GM21526 (cell line): ENCODE measurements around the gene NDRG3.

Experiments
- ATAC-seq: cut with Tn5 transposase; IDR thresholded peaks from one replicate; pipeline ENCODE4 v1.9.1; 2021; ENCODE audit warnings: moderate library complexity; ENCODE audit not compliant: unreplicated experiment, low FRiP score

NDRG3 gene

DNA sequence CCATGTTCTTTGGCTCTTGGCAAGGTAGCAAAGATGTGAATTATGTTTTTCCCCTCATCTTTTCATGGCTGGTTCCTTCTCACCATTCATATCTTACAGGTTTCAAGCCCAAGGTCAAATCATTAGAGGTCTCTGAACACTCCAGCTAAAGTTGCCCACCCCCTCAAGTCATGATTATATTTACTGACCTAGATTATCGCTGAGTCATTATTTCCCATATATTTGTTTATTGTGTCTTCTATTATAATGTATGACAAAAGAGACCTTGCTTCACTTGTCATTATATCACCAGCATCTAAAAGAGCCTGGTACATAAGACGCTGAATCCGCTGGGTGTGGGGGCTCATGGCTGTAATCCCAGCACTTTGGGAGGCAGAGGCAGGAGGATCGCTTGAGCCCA, 15.2 kb upstream of the NDRG3 start:
- ATAC-seq, result no peak

GRCh38 chr20:36760647-36761046, 14.8 kb upstream of the NDRG3 start:
- no peak for ATAC-seq

- ATAC-seq, result no peak
These were observed 12.4 kb upstream of the NDRG3 start for GRCh38 chr20:36758276-36758675.

GRCh38 chr20:36756496-36756895, 10.6 kb upstream of the NDRG3 start:
- no peak for ATAC-seq

- no peak for ATAC-seq
These were observed 8.8 kb upstream of the NDRG3 start for GRCh38 chr20:36754656-36755222.

DNA sequence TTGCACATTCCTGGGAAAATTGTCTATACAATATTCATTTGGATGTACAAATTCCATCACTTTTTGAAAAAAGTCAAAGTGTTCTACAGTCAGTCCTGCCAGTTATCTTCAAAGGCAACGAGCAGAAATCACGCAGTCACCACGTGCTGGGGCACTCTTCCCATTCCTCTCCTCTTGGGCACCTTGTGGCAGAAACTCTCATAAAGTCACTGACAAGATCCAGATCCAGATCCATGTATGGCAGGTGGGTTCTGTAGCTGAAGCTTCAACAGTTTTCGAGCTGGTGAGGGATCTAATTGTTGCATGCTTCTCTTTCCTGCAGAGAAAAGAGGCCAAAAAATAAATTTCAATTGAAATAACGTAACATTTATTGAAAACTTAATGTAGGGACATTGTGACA, 6.7 kb upstream of the NDRG3 start:
- no peak for ATAC-seq

- peak; percentile 36 for ATAC-seq
These were observed 510 bp downstream of the NDRG3 start for GRCh38 chr20:36745234-36745926.

GRCh38 chr20:36744764-36745191, 1.1 kb downstream of the NDRG3 start:
- ATAC-seq, result no peak

DNA sequence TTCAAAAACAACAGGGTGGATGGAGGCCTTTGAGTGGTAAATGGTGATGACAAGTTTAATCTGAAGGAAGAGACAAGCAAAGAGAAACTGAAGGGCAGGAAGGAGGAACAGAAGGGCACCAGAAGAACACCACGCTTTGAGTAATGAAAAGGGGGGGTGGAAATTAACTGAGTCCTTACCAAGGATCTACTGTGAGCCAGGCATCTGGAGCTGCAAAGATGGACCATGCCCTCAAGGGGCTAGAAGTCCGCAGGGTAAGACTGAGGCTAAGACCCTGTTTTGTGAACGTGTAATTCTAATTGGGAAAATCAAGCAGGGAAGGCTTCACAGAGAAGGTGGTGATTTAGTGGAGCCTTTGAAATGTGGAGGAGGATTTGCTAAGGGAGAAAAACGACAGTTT, 1.6 kb downstream of the NDRG3 start:
- ATAC-seq, result no peak

DNA sequence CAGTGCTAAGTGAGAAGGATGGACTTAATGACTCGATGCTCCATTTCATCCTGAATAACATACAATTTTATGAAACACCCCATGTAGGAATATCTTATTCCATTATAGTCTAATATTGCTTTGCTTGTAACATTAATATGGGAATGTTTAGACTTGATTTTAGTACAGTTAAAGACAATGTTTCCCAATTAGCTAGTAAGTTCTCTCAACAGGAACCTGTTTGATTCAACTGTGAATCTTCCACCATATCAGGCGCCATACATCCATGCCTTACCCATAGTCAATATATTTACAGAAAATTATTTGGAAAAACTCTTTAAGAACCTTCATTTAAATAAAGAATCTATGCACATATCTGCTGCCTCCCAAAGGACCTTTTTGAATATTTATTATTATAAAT, 3.3 kb downstream of the NDRG3 start:
- ATAC-seq, result no peak

DNA sequence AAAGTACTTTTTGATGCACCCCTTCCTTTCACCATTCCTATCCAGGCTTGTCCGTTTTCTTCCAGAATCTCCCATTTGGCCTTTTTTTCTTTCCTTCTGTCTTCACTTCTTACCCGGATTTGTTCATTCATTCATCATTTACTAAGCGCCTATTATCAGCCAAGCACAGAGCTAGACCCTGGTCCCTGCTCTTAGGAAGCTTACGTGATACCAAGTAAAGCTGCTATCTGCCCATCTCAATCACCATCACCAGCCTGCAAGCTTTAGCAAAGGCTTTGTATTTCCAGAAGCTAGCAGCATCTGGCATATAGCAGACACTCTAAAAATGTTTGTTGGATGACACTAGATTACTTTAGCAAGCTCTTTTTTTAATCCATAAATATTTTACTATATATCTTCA, 4.8 kb downstream of the NDRG3 start:
- ATAC-seq, result no peak

DNA sequence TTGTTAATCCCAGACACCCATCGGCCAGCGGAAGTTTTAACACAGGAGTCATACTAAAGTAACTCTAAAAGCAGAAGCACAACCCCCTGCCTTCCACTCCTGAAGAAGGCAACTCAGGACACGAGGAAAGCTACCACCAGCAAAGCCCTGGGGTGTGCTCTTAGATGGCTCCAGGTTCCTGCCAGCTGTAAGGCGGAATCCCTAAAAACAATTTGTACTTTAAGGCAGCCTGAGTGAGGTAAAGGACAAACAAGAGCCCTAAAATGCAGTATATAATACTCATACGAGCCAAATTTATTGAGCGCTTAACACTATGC, 8.7 kb downstream of the NDRG3 start:
- ATAC-seq, result no peak

DNA sequence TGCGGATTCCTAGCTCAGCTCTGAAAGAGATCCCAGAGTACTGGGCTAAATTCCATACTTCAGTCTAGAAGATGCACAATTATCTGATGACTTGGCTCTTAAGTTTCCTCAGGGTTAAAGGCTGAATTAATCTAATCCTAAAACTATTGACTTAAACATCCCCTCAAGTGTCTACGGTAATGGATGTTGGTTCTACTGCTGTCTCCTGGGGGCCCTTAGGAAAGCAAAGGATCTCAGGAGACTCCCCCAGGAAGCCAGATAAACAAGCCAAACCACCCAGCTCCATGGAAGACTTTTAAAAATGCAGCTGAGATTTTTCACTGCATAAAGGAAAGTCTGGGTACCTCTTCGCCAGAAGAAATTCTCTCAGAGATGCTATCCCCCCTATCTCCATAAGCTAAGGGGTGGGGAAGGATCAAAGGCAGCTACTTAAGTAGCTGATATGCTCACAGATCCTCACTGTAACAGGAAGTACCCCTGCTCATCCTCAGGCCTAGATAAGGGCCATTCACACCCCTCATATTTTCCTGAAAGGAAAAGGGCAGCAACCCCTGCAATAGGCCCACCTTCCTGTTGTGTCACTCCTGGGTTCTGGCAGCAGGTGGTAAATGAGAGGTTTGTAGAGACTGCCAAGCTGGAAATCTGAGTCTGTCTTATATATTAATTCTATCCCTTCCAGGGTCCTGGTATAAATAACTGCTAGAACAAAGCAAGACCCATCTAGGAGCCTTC, 9.3 kb downstream of the NDRG3 start:
- ATAC-seq, result no peak

DNA sequence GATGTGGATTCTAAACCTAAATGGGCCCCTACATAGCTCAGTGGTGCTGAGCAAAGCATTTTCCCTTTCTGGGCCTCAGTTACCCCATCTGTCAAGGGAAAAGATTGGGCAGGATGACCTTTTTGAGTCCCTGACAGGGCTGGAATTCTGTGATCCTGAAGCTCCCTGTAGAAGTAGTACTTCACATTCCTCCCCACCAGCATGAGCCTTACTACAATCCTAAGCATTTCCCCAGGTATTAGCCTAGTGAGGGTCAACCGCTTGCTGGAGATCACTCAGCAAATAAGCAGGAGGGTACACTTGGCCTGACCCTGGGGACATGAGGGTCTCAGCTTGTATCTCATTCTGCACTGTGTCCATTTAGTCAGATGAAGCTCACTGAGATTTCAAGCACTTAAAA, 13.4 kb downstream of the NDRG3 start:
- no peak for ATAC-seq

- no peak for ATAC-seq
These were observed 16.9 kb downstream of the NDRG3 start for GRCh38 chr20:36728986-36729385.

DNA sequence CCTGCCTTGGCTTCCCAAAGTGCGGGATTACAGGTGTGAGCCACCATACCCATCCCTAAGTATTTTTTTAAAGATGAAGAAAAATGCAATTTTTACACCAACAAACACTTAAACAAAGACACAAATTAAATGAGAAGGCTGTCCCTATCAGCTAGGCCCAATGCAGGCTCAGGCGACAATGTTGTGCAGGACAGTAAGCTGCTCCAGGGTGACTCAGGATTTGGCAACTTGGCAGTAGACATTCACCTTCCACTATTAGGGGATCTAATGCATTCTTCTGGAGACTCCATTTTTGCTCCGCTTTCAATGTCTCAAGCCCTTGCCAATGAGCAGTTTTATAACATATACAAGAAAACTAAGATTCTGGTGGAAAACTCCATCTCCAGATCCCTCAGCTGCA, 19.7 kb downstream of the NDRG3 start:
- no peak for ATAC-seq

- no peak for ATAC-seq
These were observed 25.4 kb downstream of the NDRG3 start for GRCh38 chr20:36720510-36720909.

- no peak for ATAC-seq
These were observed 28.2 kb downstream of the NDRG3 start for GRCh38 chr20:36717657-36718056.

DNA sequence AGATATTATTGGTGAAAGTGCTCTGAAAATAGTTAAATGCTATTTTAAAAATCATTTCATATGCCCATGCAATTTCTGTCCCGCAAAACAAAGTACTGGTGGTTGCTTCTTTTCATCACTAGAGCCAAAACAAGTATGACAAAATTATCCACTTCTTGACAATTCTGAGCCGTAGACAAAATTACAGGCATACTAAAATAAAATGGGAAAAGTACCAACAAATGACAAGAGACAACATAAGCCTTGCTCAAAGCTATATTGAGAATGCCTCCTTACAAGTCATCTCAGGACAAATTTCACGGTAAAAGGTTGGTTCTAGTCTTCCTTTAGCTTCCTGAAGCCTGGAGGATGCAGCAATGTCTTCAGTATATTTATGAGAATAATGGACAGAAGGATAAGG, 28.9 kb downstream of the NDRG3 start:
- no peak for ATAC-seq

GRCh38 chr20:36712775-36713174, 33.1 kb downstream of the NDRG3 start:
- no peak for ATAC-seq

GRCh38 chr20:36709126-36709525, 36.8 kb downstream of the NDRG3 start:
- no peak for ATAC-seq

DNA sequence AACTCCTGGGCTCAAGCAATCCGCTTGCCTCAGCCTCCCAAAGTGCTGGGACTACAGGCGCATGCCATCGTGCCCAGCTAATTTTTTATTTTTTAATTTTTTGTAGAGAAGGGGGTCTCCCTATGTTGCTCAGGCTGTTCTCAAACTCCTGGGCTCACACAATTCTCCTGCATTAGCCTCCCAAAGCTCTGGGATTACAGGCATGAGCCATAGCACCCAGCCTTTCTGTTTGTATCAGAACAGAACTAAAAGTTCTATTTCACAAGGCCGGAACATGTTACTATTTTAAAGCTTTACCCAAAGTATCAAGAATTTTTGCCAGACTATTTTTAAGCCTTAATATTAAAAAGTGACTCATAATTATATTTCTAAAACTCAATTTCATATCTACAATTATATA, 42.4 kb downstream of the NDRG3 start:
- no peak for ATAC-seq
